GM19238 (cell line): Measurements from ENCODE around the gene ZNF629.

Source experiments
- DNase-seq: peaks from one replicate; pipeline ENCODE4 v3.0.0; 2011; ENCODE audit warnings: low spot score; ENCODE audit not compliant: insufficient read length

ZNF629 gene

GRCh38 chr16:30767767-30768465, 19.1 kb downstream of the ZNF629 start:
- DNase-seq = no peak

- DNase-seq = no peak
These were observed 20.1 kb downstream of the ZNF629 start for GRCh38 chr16:30766933-30767284.

- no peak for DNase-seq
These were observed 20.6 kb downstream of the ZNF629 start for GRCh38 chr16:30766206-30766932.

GRCh38 chr16:30764816-30765465, 22.1 kb downstream of the ZNF629 start:
- no peak for DNase-seq

- DNase-seq = no peak
These were observed 22.9 kb downstream of the ZNF629 start for GRCh38 chr16:30764086-30764485.

- no peak for DNase-seq
These were observed 23.8 kb downstream of the ZNF629 start for GRCh38 chr16:30762991-30763725.

- DNase-seq = peak; percentile 99
These were observed 24.8 kb downstream of the ZNF629 start, which contains the start of the genes CFAP119 and RNF40 for GRCh38 chr16:30761928-30762902. Gene CFAP119 (minus strand): TSS chr16:30762062. CDS start chr16:30761748, 314 bp downstream. Gene RNF40 (plus strand): TSS chr16:30762322. CDS start chr16:30762546, 224 bp downstream.

GRCh38 chr16:30761427-30761927, 25.5 kb downstream of the ZNF629 start:
- no peak for DNase-seq

- no peak for DNase-seq
These were observed 26.2 kb downstream of the ZNF629 start for GRCh38 chr16:30760577-30761426.

GRCh38 chr16:30760001-30760559, 26.9 kb downstream of the ZNF629 start:
- DNase-seq = no peak

- DNase-seq = no peak
These were observed 28.0 kb downstream of the ZNF629 start for GRCh38 chr16:30758988-30759491.

- no peak for DNase-seq
These were observed 29.7 kb downstream of the ZNF629 start for GRCh38 chr16:30757316-30757715.

- no peak for DNase-seq
These were observed 30.3 kb downstream of the ZNF629 start for GRCh38 chr16:30756781-30757100.

- DNase-seq = no peak
These were observed 30.8 kb downstream of the ZNF629 start for GRCh38 chr16:30755955-30756780.

- no peak for DNase-seq
These were observed 33.4 kb downstream of the ZNF629 start for GRCh38 chr16:30753596-30753995.

- DNase-seq = no peak
These were observed 36.0 kb downstream of the ZNF629 start for GRCh38 chr16:30750876-30751465.

GRCh38 chr16:30750201-30750600, 36.8 kb downstream of the ZNF629 start:
- DNase-seq = no peak
